GM12874 (cell line): ENCODE data around the gene KRT6B.

ENCODE experiments used
- CTCF ChIP-seq: IDR thresholded peaks from 2 replicates; pipeline ENCODE4 v1.5.1; 2011; ENCODE audit warnings: low read depth, mild to moderate bottlenecking, control low read depth, low read length, moderate library complexity; ENCODE audit not compliant: insufficient read depth

The KRT6B gene

DNA sequence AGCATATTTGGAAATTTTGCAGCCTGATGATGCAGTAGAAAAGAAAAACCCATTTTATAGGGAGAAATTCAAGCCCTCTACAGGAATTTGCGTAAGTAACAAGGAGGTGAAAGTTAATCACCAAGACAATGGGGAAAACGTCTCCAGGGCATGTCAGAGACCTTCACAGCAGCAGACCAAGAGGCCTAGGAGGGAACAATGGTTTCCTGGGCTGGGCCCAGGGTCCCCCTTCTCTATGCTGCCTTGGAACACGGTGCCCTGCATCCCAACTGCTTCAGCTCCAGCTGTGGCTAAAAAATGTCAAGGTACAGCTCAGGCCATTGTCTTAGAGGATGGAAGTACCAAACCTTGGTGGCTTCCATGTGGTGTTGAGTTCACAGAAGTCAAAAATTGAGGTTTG is 28.1 kb upstream of the KRT6B start:
- no peak for TF ChIP-seq CTCF

- no peak for TF ChIP-seq CTCF
Observed at GRCh38 chr12:52477651-52478050, 25.7 kb upstream of the KRT6B start.

DNA sequence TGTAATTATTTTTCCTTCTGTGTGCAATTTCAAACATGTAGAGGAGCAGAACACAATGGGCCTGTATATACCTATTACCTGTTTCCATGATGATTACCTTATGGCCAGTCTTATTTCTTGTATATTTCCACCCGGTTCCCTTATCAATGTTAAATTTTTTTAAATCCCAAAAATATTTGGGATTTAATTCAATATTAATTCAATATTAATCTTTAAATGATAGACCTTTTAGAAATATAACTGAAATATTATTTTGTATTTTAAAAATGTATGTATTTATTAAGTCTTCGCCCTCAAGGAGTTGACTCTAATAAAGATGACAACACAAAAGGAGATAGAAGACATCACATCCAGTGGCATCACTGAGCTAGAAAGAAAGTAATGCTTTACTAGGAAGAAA is 22.3 kb upstream of the KRT6B start:
- TF ChIP-seq CTCF: no peak

- TF ChIP-seq CTCF: no peak
Observed at GRCh38 chr12:52473768-52474167, 21.8 kb upstream of the KRT6B start, which contains the start of gene KRT6C. KRT6C (minus strand) TSS chr12:52473805; CDS start chr12:52473737, 68 bp downstream.

- no peak for TF ChIP-seq CTCF
Observed at GRCh38 chr12:52469853-52470252, 17.9 kb upstream of the KRT6B start.

- TF ChIP-seq CTCF: no peak
Observed at GRCh38 chr12:52464897-52465296, 13.0 kb upstream of the KRT6B start.

DNA sequence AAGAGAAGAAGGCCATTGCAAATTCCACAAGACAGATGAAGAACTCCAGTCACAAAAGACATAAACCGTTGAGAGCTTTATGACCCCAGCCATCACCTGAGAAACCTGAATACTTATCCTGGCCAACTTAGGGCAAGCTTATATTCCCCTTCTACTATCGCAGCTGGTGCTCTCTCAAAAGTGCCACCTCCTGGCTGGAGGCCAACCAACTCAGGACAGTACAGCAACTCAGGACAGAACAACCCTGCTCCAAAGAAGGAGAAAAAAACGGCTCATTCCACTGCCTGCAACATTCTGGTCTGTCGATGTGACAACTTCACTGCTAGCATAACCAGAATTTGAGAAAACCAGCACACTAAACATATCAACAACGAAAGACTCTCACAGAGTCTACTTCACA is 9.7 kb upstream of the KRT6B start:
- TF ChIP-seq CTCF: no peak

DNA sequence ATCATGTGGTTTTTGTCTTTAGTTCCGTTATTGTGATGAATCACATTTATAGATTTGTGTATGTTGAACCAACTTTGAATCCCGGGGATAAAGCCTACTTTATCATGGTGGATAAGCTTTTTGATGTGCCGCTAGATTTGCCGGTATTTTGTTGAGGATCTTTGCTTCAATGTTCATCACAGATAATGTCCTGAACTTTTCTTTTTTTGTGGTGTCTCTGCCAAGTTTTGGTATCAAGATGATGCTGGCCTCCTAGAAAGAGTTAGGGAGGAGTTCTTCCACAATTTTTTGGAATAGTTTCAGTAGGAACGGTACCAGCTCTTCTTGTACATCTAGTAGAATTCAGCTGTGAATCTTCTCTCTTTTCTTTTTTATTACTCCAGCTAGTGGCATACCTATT is 6.9 kb upstream of the KRT6B start:
- no peak for TF ChIP-seq CTCF
